KG1 (cell line): ENCODE measurements around the gene MFAP2.
"Not testable (repeated sequence)": the region's sequence is repeated elsewhere in the genome, so short reads cannot be mapped to it uniquely, and the experiment has no call there.

ENCODE experiments used
- DNase-seq: peaks from one replicate; lab custom pipeline; 2025; lab: John Stamatoyannopoulos, UW

Gene MFAP2

DNA sequence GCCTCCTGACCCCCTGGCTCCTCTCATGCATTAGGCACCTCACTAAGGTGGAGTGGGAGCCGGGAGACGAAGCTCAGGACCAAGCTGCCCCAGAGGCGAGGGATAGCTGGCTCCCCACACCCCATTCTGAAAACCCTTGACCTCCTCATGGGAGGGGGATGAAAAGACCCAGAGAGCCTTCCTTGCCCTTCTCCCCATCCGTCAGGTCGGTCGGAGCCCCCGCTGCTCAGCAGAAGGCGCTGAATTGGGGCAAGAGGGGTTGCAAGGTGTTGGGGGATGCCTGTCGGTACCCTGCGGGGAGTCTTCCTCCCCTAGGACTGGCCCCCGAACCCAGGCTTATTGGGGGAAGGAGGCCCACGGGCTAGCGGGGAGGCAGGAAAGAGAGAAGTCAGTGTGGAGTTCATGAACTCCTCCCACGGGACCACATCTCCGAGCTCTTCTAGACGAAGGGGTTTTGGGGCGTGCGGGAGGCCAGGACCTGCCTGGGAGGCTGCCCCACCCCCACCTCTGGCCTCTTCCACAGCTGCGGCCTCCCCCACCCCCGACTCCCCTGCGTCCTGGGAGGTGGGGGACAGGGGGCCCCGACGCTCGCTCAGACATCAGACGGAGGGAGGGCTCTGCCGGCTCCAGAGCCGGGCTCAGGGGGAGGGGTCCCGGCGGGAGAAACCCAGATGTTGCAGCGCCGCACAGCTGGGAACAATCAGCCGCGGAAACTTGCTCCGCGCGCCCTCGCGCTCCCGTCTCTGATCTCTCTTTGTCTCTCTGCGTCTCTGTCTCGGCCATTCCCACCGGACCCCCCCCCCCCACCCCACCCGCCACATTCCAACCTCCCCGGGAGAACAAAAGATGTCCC is 719 bp downstream of the MFAP2 start:
- no peak for DNase-seq

DNA sequence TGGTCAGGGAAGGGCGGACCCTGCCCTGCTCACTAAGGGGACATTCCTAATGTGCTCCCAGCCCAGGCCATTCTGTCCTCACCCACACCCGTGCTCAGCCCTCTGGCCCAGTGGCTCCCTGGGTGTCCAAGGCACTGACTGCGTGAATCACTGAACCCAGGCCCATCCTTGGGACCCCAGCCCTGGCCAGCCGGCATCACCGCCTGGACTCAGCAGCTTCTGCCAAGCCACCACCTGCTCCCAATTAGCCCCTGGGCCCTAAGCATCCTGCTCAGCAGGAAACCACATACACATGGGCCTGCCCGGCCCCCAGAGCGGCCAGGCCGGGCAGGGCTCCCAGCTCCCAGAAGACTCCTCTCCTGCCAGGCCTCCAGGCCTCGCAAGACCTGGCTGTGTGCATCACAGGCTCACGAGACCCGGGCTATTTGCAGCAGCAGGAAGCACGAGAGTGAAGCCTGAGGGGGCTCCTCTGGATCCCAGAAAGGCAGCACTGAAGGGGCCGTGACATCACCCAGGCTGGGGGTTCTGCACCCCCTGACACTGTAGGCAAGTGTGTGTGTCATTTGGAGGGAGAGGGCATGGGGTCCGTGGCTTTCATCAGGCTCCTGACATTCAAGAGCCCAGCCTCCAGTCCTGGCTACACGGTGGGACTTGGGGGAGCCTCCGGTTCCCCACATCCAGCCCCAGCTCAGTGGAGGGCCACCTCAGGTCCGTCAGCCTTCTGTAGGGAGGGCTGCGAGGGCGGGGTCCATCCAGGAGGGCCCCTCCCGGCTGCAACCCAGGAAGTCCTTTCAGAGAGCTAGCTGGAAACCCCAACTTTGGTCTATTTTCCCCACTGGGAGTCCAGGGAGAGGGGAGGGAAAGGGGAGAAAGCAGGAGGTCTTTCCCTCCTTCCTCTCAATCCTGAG is 1.6 kb downstream of the MFAP2 start:
- no peak for DNase-seq

DNA sequence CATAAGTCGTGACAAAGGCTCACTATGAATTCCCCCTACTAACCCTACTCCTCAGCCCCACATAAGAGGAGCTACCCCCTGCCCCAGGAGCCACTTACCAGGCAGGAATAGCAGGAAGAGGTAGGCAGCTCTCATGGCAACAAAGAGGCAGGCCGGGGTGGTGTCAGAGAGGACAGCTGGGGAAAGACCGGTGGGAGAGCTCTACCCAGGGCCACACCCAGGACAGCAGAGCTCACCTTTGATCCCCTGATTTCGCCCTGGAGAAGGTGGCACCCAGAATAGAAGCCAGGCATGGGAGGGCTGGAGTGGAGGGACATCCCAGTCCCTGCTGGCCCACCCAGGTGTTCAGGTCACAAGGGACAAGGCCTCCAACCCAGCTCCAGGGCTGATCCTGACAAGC is 2.3 kb downstream of the MFAP2 start:
- DNase-seq, result no peak

DNA sequence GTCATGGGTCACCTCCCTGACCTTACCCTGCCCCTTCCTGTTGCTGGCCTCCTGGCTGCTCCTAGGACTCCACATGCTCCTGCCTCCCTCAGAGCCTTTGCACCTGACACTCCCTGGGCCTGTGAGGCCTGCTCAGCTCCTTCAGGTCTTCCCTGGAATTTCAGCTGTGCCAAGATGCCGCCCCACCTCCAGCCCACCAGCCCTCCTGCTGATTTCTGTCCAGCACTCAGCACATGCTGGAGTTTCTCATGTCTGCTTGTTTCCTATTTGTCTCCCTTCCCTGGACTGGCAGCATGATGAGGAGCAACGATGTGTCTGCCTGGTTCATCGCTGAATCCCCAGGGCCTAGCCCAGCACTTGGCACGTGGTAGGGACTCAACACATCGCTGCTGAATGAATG is 3.0 kb downstream of the MFAP2 start:
- DNase-seq, result no peak

DNA sequence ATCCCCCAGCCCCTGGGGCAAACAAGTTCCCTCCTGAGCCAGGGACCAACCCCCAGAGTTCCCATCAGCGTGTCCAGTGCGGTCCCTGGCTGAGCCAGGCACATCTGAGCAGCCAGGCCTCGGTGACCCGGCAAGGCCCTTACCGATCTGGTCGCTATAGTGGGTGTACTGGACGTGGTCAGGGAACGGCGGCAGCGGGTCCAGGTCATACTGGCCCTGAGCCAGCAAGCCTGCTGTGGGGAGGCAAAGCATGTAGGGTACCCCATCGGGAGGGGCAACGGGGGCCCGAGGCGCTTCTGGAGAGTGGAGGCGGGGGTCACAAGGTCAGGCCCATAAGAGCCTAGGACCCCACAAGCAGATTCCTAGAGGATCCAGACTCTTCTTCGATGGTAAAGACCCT is 3.5 kb downstream of the MFAP2 start:
- no peak for DNase-seq

DNA sequence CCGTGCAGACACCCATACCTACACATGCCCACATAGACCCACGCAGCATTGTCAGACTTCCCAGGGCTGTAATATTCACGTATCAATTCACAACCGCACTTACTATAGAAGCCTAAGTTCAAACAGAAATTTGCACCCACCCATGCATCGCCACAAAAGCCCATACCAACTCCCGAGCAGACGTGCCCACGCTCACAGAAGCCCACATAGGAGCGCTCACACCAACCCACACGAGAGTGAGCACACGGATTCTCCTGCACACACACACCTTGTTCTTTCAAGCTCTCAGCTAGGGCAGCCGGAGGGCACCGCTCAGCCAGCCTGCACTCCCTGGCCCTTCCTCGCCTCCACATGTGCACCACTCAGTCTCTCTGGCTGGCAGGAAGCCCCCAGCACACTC is 4.6 kb downstream of the MFAP2 start:
- no peak for DNase-seq

DNA sequence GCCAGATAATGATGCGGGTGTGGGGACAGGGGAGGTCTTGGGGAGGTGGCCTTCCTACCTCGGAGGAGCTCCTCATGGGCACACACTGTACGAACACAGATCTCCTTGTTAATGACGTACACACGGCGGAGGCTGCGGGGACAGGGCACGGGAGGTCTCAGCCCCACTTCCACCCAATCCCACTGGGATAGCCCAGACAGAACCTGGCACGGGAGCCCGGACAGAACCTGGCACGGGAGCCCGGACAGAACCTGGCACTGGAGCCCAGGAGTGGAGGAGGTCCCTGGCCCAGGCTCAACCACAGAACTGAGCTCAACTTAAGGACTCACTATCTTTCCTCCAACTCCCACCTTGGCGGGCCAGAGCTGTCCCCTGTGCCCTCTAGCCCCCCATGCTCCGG is 5.2 kb downstream of the MFAP2 start:
- no peak for DNase-seq

DNA sequence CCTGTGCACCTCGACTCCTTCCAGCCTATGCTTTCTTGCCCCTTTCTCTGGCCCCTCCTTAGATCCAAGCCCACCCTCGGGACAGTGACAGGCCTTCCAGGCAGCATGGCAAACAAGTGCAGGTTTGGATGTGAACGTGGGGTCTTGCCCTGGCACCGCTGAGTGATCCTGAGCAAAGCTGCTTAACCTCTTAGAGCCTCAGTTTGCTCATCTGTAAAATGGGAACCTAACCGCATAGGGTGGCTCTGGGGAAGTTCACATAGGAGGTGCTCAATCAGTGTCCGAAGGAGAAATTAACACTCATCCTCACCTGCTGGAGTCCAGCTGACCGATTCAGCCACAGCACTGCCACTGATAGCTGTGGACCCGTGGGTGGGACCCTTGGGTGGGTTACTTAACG is 7.2 kb downstream of the MFAP2 start:
- no peak for DNase-seq

DNA sequence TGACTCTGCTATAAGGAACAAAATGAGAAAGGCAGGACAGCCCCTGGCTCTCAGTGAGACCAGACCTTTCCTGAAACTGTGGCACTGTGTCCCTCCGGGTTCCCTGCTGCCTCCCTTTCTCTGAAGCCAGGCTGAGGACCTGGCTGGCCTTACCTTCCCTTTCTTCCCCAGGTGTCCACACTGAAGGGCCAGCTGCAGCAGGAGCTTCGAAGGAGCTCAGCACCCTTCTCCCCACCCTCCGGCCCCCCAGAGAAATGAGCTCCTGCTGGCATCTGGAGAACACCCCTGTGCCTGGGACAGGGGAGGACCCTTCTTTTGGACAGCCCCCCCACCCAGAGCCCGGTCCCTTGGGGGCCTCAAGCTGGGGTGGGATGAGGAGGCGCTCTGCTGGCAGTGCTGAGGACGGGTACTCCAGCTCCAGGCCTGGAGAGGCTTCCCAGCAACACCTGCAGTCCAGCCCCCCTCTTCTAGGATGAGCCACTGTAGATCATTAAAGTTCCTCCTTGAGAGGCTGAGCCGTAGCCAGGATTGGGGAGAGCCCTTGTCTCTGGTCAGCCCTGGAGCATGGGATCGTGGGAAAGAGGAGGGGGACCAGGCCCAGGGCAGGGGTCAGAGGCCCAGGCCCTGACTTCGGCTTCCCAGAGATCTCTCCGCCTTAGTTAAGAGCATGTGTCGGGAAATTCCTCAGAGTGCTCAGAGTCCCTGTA is 8.1 kb downstream of the MFAP2 start:
- DNase-seq, result no peak

DNA sequence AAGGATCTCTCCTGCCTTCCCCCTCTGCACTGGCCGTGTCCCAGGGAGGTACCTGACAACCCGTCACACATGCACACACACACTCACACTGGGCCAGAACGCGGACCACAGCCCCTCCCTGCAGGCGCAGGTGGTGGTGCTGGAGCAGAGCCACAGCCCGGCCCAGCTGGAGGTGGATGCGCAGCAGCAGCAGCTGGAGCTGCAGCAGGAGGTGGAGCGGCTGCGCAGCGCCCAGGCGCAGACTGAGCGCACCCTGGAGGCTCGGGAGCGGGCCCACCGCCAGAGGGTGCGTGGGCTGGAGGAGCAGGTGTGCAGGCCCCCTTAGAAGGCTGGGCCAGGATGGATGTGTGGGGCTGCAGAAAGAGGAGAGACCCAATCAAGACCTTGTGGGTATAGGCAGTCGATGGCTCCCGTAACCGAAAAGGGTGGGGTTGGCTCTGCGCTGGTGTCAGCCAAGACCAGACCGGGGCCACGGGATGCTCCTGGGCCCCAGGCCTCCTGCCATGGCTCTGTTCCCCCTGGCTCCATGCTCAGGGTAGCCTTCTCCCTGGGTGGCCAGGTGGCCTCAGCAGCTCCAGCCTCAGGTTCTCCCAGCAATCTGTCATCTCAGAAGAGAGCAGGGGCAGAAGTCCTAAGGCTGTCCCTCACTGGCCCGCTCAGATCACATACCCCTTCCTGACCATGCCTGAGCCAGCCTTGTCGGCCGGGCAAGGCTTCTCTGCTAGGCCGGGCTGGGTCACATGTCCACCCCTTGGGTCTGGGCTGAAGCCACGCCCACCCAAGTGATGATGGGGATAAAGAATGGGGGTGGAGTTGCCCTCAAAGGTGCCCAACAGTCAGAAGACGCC is 8.9 kb downstream of the MFAP2 start:
- DNase-seq, result no peak

DNA sequence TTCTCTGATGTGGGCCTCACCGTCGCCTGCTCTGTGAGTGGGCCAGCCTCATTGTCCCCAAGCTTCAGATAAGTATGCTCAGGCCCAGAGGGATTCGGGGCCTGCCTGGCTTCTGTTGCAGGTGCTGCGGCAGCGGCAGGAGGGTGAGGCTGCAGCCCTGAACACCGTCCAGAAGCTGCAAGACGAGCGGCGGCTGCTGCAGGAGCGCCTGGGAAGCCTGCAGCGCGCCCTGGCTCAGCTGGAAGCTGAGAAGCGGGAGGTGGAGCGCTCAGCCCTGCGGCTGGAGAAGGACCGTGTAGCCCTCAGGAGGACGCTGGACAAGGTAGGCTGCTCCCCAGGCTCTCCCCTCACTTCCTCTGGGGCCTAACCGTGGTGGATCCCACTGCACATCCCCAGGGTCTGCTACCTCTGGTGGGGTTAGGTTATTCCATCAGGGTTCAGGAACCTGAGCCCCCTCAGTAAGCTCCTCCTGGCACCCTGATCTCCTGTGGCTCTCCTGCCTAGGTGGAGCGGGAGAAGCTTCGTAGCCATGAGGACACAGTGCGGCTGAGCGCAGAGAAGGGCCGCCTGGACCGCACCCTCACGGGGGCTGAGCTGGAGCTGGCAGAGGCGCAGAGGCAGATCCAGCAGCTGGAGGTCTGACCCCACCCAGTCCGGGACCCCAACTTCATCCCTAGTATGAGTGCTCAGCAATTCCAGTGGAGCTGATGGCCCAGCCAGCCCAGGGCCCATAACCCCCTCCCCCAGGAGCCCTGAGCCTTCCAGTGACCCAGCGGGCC is 10.1 kb downstream of the MFAP2 start:
- no peak for DNase-seq

DNA sequence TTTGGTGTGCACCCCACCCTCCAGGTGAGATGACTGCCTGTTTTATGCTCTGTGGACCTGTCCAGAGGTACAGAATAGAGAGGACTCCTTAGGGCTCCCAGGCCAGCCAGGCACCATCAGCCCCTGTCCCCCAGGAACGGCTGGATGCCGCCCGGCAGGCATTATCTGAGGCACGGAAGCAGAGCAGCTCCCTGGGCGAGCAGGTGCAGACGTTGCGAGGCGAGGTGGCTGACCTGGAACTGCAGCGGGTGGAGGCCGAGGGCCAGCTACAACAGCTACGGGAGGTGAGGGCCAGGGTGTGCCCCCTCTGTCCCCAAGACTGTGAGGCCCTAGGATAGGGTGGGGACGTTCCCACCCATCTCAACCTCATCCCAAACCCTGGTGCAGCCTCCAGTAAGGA is 10.8 kb downstream of the MFAP2 start:
- no peak for DNase-seq

DNA sequence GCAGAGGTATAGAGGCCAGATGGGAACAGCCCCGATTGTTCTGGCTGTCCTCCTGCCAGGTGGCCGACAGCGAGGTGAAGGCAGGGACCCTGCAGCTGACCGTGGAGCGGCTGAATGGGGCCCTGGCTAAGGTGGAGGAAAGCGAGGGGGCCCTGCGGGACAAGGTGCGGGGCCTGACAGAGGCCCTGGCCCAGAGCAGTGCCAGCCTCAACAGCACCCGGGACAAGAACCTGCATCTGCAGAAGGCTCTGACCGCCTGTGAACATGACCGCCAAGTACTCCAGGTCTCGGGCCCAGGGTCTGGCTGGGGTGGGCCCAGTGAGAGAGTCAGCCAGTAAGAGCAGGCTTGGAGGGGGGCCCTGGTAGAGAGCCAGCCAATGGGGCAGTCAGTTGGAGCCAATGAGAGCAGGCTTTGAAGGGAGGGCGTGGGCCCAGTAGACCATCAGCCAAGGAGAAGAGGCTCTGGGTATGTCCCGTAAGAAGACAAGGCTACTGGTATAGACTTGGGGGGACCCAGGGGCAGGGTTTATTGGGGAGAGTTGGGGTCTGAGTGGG is 11.3 kb downstream of the MFAP2 start:
- DNase-seq, result no peak

DNA sequence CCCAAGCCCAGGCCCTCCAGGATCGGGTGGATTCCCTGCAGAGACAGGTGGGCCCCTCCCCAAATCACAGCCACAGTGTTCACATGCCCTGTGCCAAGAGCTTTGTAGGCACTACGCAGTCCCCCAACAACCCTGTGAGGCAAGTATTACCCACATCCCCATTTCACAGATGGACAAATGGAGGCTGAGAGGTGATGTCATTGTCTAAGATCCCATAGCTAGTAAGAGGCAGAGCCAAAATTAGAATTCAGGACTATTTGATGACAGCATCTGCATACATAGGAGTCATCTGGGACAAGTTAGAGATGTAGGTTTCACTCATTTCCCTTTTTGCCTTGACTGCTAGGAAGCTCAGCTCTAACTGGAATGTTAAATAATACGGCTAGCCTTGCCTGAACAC is 12.0 kb downstream of the MFAP2 start:
- DNase-seq, result no peak

DNA sequence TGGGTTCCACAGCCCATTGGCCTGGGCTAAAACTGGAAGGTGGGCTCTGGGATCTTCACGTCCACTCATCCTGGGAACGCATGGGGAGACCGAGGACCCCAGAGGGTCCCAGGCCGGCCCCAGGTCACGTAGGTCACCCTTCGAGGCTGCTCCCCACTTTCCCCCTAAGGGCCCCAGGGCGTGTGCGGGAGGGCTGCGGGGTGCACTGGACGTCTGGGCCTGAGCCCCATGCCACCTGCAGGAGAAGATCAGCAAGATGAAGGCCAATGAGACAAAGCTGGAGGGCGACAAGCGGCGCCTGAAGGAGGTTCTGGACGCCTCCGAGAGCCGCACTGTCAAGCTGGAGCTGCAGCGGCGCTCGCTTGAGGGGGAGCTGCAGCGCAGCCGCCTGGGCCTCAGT is 12.5 kb downstream of the MFAP2 start:
- DNase-seq, result no peak

DNA sequence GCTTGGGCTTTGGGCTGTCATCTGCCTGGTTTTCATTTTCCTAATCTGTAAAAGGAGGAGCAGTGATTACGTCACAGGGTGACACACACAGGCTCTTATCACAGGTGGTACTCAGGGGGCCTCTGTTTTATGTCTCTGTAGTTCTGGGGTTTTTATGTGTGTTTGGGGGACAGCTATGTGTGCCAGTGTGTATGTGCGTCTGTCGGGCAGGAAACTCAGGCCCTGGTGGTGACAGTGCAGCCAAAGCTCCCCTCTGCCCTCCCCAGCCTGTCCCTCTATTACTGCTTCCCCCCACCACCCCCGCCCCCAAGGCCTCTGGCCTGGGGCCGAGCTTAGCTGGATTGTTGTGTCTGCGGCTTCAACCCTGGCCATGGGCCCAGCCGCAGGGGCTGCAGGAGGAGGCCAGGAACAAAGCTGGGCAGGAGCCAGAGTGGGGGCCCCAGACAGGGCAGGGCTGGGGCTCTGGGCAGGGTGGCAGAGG is 13.3 kb downstream of the MFAP2 start:
- no peak for DNase-seq

DNA sequence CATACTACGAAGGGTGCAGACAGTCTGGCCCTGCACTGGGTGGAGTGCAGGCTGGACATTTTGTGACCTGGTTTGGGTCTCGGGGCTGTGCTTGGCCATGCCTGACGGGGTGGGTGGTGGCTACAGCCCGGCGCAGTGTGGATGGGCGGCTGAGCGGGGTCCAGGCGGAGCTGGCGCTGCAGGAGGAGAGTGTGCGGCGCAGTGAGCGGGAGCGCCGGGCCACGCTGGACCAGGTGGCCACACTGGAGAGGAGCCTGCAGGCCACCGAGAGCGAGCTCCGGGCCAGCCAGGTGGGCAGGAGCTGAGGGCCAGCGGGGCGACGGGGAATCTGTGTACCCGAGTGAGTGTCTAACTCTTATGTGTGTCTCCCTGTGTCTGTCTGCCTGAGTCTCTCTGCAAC is 14.1 kb downstream of the MFAP2 start:
- no peak for DNase-seq

DNA sequence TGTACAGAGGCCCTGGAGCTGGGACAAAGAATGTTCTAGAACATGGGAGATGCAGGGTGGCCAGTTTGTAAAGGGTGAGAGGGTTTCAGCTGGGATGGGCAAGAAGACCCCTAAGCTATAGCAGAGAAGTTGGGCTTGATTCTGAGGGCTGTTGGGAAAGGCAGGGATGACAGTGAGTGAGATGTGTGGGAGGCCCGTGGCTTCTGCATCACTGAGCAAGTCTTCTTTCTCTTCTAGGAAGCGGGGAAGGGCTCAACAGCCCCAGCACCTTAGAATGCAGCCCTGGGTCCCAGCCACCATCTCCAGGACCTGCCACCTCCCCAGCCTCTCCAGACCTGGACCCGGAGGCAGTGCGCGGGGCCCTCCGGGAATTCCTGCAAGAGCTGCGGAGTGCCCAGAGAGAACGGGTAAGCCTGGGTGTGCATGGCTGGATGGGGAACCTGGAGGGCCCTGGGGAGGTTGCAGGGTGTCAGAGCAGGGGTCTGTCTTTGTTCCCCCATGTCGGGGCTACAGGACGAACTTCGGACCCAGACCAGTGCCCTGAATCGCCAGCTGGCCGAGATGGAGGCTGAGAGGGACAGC is 14.8 kb downstream of the MFAP2 start:
- DNase-seq, result no peak

DNA sequence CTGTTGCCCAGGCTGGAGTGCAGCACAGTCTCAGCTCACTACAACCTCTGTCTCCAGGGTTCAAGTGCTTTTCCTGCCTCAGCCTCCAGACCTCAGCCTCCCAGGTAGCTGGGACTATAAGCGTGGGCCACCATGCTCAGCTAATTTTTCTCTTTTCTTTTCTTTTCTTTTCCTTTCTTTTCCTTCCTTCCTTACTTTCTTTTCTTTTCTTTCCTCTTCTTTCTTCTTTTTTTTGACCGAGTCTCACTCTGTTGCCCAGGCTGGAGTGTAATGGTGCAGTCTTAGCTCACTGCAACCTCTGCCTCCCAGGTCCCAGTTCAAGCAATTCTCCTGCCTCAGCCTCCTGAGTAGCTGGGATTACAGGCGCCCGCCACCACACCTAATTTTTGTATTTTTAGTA is 16.3 kb downstream of the MFAP2 start:
- not testable (repeated sequence) for DNase-seq
